Central memory CD4-positive, alpha-beta T cell (primary cell): ENCODE measurements around the gene PYCR2.
"Not testable (repeated sequence)": the region's sequence is repeated elsewhere in the genome, so short reads cannot be mapped to it uniquely, and the experiment has no call there.

Experiments
- DNase-seq: peaks from one replicate; pipeline ENCODE4 v3.0.0; 2022
- total RNA-seq, 3 experiments: gene quantifications; one replicate each; lab custom pipeline; 2026; lab: John Stamatoyannopoulos, UW

PYCR2 gene
- total RNA-seq = 25.1 to 65.8 (median 52.8) reads per million in 3 experiments

GRCh38 chr1:225923692-225924555 is at the start of gene PYCR2:
TSS of gene PYCR2 (minus strand) at chr1:225924250. CDS start at chr1:225924110, 140 bp downstream.
- DNase-seq = peak; percentile 93

- no peak for DNase-seq
Measured at GRCh38 chr1:225973158-225973557, 49.1 kb upstream of the PYCR2 start.

GRCh38 chr1:225972344-225973152 is 48.5 kb upstream of the PYCR2 start:
- DNase-seq = no peak

GRCh38 chr1:225970592-225971157 is 46.6 kb upstream of the PYCR2 start:
- not testable (repeated sequence) for DNase-seq

- not testable (repeated sequence) for DNase-seq
Measured at GRCh38 chr1:225969751-225970150, 45.7 kb upstream of the PYCR2 start.

- DNase-seq = no peak
Measured at GRCh38 chr1:225965231-225965630, 41.2 kb upstream of the PYCR2 start.

GRCh38 chr1:225963735-225964530 is 39.9 kb upstream of the PYCR2 start:
- no peak for DNase-seq

- peak; percentile 14 for DNase-seq
Measured at GRCh38 chr1:225962440-225962975, 38.5 kb upstream of the PYCR2 start.

GRCh38 chr1:225961659-225962439 is 37.8 kb upstream of the PYCR2 start:
- DNase-seq = no peak

GRCh38 chr1:225958041-225958440 is 34.0 kb upstream of the PYCR2 start:
- no peak for DNase-seq

GRCh38 chr1:225954753-225955152 is 30.7 kb upstream of the PYCR2 start:
- DNase-seq = no peak

GRCh38 chr1:225953315-225953714 is 29.3 kb upstream of the PYCR2 start:
- DNase-seq = no peak

GRCh38 chr1:225950905-225951497 is 27.0 kb upstream of the PYCR2 start:
- DNase-seq = no peak

GRCh38 chr1:225949041-225949440 is 25.0 kb upstream of the PYCR2 start:
- no peak for DNase-seq

GRCh38 chr1:225946803-225947202 is 22.8 kb upstream of the PYCR2 start:
- no peak for DNase-seq

GRCh38 chr1:225946082-225946620 is 22.1 kb upstream of the PYCR2 start:
- DNase-seq = no peak

GRCh38 chr1:225945564-225945963 is 21.5 kb upstream of the PYCR2 start:
- DNase-seq = no peak

GRCh38 chr1:225944951-225945350 is 20.9 kb upstream of the PYCR2 start:
- no peak for DNase-seq

- DNase-seq = no peak
Measured at GRCh38 chr1:225944387-225944786, 20.3 kb upstream of the PYCR2 start.

GRCh38 chr1:225943582-225943981 is 19.5 kb upstream of the PYCR2 start:
- no peak for DNase-seq

- DNase-seq = no peak
Measured at GRCh38 chr1:225942574-225942973, 18.5 kb upstream of the PYCR2 start.
